GM18498 (cell line): ENCODE data around the gene TMOD1.

Source experiments
- ATAC-seq: cut with Tn5 transposase; IDR thresholded peaks from one replicate; pipeline ENCODE4 v1.9.1; 2021; ENCODE audit warnings: mild to moderate bottlenecking, moderate library complexity; ENCODE audit not compliant: unreplicated experiment

The TMOD1 gene

DNA sequence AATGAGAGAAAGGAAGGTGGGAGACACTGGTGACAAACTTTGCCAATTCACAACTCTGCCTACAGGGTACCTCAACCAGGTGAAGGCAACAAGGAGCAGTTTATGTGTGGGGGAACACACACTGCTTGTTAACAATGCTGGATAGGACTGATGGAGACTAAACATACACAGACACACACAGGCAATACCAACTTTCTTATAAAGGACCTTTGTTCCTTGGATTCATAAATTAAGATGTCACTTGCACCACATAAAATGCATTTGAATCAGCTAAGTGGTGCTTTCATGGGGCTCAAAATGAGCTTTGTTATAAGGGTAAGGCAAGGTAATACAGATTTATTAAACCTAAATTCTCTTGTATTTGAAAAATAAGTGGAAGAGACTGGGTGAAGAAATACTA is 127.7 kb downstream of the TMOD1 start:
- ATAC-seq = no peak

- no peak for ATAC-seq
Observed at GRCh38 chr9:97630591-97630990, 129.1 kb downstream of the TMOD1 start.

DNA sequence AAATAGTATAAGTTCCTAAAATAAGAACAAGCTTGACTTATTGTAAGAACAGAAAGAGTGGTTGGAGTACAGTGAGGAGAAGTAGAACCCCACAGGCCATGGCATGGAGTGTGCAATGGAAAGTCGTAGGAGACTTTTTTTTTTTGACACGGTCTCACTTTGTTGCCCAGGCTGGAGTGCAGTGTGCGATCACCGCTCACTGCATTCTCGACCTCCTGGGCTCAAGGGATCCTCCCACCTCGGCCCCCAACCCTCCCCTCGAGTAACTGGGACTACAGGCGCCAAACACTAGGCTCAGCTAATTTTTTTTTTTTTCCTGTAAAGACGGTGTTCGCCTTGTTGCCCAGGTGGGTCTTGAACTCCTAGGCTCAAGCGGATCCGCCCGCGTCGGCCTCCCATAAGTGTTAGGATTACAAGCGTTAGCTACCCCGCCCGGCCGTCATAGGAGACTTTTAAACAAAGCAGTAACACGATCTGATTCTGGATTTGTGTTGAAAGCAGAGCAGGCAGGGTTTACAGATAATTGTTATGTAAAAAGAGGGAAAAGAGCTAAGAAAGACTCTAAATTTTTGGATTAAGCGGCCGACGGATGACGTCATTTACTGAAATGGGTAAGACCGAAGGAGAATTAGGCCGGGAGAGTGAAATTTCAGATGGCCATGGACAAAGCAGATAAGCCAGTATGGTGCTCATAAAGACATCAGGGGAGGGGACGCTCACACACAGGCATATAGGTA is 130.9 kb downstream of the TMOD1 start:
- ATAC-seq = peak; percentile 13

GRCh38 chr9:97632985-97633858 is 131.8 kb downstream of the TMOD1 start, which contains the start of the genes NCBP1 and TSTD2:
TSS of gene NCBP1 (plus strand) at chr9:97633821. CDS start at chr9:97633882, 61 bp downstream.
TSS of gene TSTD2 (minus strand) at chr9:97633368. CDS start at chr9:97627562, 5,806 bp downstream.
- peak; percentile 85 for ATAC-seq

GRCh38 chr9:97633859-97634490 is 132.5 kb downstream of the TMOD1 start:
- ATAC-seq = no peak

GRCh38 chr9:97635026-97635425 is 133.6 kb downstream of the TMOD1 start:
- no peak for ATAC-seq

DNA sequence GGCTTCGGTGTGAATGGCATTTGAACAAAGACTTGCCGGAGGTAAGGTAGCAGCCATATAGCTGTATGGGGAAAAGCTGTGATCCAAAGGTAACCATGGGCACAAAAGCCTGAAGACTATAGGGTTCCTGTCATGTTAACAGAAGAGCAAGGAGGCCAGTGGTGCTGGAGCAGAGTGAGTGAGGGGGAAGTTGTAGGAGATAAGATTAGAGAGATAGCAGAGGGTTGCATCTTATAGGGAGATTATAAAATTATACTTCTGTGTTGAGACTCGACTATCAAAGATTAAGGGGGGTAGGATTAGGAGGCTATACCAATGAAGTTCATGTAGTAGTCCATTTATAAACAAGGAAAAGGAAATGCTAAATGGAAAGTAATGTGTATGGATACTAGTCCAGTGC is 135.4 kb downstream of the TMOD1 start:
- ATAC-seq = no peak

- ATAC-seq = no peak
Observed at GRCh38 chr9:97638666-97639065, 137.2 kb downstream of the TMOD1 start.

- ATAC-seq = no peak
Observed at GRCh38 chr9:97640325-97640724, 138.9 kb downstream of the TMOD1 start.

GRCh38 chr9:97645720-97646119 is 144.3 kb downstream of the TMOD1 start:
- ATAC-seq = no peak

DNA sequence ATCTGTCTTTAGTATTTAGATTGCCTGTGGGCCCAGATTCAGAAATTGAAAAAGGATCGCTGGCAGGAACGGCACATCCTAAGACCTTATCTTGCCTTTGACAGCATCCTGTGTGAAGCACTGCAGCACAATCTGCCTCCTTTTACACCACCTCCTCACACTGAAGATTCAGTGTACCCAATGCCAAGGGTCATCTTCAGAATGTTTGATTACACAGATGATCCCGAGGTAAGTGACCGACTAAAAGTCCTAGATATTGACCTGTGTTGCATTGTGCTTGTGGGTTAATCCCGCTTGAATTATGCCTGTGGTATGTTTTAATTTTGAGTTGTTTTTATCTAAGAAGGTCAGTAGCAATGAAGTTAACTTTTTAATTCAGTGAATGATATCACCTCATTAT is 146.5 kb downstream of the TMOD1 start:
- no peak for ATAC-seq
